ENCODE measurements around the gene FAM168B.

Gene FAM168B

GRCh38 chr2:131039908-131040660 lies 53.2 kb downstream of the FAM168B start:
- peak in 1 of 2 donors; percentile 15 for DNase-seq (ENCODE audit: low read depth in 2 of 2)

GRCh38 chr2:131039535-131039907 lies 53.7 kb downstream of the FAM168B start:
- DNase-seq (ENCODE audit: low read depth in 2 of 2): no peak

- DNase-seq (ENCODE audit: low read depth in 2 of 2): no peak
These were observed 54.2 kb downstream of the FAM168B start for GRCh38 chr2:131039101-131039440.

GRCh38 chr2:131038258-131039100 lies 54.8 kb downstream of the FAM168B start:
- DNase-seq (ENCODE audit: low read depth in 2 of 2): no peak

- DNase-seq (ENCODE audit: low read depth in 2 of 2): no peak
These were observed 55.6 kb downstream of the FAM168B start for GRCh38 chr2:131037398-131038257.

GRCh38 chr2:131036696-131037397 lies 56.4 kb downstream of the FAM168B start:
- DNase-seq (ENCODE audit: low read depth in 2 of 2): no peak

- DNase-seq (ENCODE audit: low read depth in 2 of 2): no peak
These were observed 57.0 kb downstream of the FAM168B start for GRCh38 chr2:131036269-131036668.

- no peak for DNase-seq (ENCODE audit: low read depth in 2 of 2)
These were observed 57.4 kb downstream of the FAM168B start for GRCh38 chr2:131035826-131036231.

GRCh38 chr2:131035112-131035825 lies 58.0 kb downstream of the FAM168B start:
- no peak for DNase-seq (ENCODE audit: low read depth in 2 of 2)

GRCh38 chr2:131034122-131035051 lies 58.9 kb downstream of the FAM168B start:
- DNase-seq (ENCODE audit: low read depth in 2 of 2): no peak

- no peak for DNase-seq (ENCODE audit: low read depth in 2 of 2)
These were observed 59.5 kb downstream of the FAM168B start for GRCh38 chr2:131033786-131034121.

- DNase-seq (ENCODE audit: low read depth in 2 of 2): no peak
These were observed 60.8 kb downstream of the FAM168B start for GRCh38 chr2:131032393-131032836.

- DNase-seq (ENCODE audit: low read depth in 2 of 2): no peak
These were observed 61.4 kb downstream of the FAM168B start for GRCh38 chr2:131031875-131032274.

- DNase-seq (ENCODE audit: low read depth in 2 of 2): no peak
These were observed 61.8 kb downstream of the FAM168B start for GRCh38 chr2:131031431-131031841.

GRCh38 chr2:131030478-131030971 lies 62.7 kb downstream of the FAM168B start:
- DNase-seq (ENCODE audit: low read depth in 2 of 2): no peak

- DNase-seq (ENCODE audit: low read depth in 2 of 2): no peak
These were observed 63.4 kb downstream of the FAM168B start for GRCh38 chr2:131029812-131030211.

GRCh38 chr2:131027566-131028528 lies 65.4 kb downstream of the FAM168B start:
- DNase-seq (ENCODE audit: low read depth in 2 of 2): no peak

- no peak for DNase-seq (ENCODE audit: low read depth in 2 of 2)
These were observed 66.3 kb downstream of the FAM168B start for GRCh38 chr2:131026919-131027318.

Data from stimulated activated CD4-positive, alpha-beta T cell treated with anti-CD3 and anti-CD28 coated beads, Interleukin-1b, Interleukin-23, amount 100 ng/mL, for 4 hours (primary cell).